ENCODE results near the gene DEGS2. TPM values are rescaled to one million over a fixed set of nuclear protein-coding genes. Genes with fewer than 3 reads are reported as not detected.
A peak's percentile ranks its signal among the peaks of the same experiment; 100 is the strongest.

The DEGS2 gene
- total RNA-seq, 4 donors from 2014 or later, result 0.16 to 0.94 (median 0.68) TPM

GRCh38 chr14:100165831-100166440 is 6.5 kb upstream of the DEGS2 start:
- peaks cover 46% of the 10 kb centered on the region for H3K27me3 ChIP-seq
- peak overlapping the region in 1 of 2 donors; percentile 40 for H3K4me3 ChIP-seq
- no peak for TF ChIP-seq CTCF (IDR thresholded peaks at IDR 0.05)
- no peak for TF ChIP-seq POLR2A (IDR thresholded peaks at IDR 0.05)
- no peak for TF ChIP-seq POLR2AphosphoS5 (IDR thresholded peaks at IDR 0.05)
- no peak for TF ChIP-seq EP300 (IDR thresholded peaks at IDR 0.05)
- no CpG with 5 or more reads among the region's 16 CpGs for WGBS, 2 donors (ENCODE audit: low coverage in 1 of 2)
- H3K9me3 ChIP-seq, result no peaks in the 10 kb centered on the region
- peak; percentile 8 for ATAC-seq
- no peak overlapping the region for H3K27ac ChIP-seq
- no peaks in the 10 kb centered on the region for H3K36me3 ChIP-seq
- peaks cover 0 to 19% (median 0%) of the 10 kb centered on the region in 3 donors for H3K4me1 ChIP-seq

- H3K36me3 ChIP-seq, result no peaks in the 10 kb centered on the region
- peak; percentile 68 for ATAC-seq
- TF ChIP-seq EP300 (IDR thresholded peaks at IDR 0.05) (no peak), POLR2AphosphoS5 (IDR thresholded peaks at IDR 0.05) (no peak), POLR2A (IDR thresholded peaks at IDR 0.05) (no peak), CTCF (IDR thresholded peaks at IDR 0.05) (peak in 1 of 4 experiments; percentile 25)
- no peaks in the 10 kb centered on the region for H3K9me3 ChIP-seq
- peaks cover 52% of the 10 kb centered on the region for H3K27me3 ChIP-seq
- peak overlapping the region in 1 of 2 donors; percentile 10 for H3K4me3 ChIP-seq
- 25 to 32% methylated on average over 6 to 10 of the region's 27 CpGs for WGBS, 2 donors (ENCODE audit: low coverage in 1 of 2)
- no peak overlapping the region for H3K27ac ChIP-seq
- H3K4me1 ChIP-seq, result peaks cover 0 to 19% (median 0%) of the 10 kb centered on the region in 3 donors
Observed at GRCh38 chr14:100165376-100165775, 5.9 kb upstream of the DEGS2 start.

- no peak overlapping the region for H3K4me3 ChIP-seq
- H3K27me3 ChIP-seq, result peaks cover 66% of the 10 kb centered on the region
- no peak for ATAC-seq
- WGBS, 2 donors (ENCODE audit: low coverage in 1 of 2), result 60% methylated on average over 3 of the region's 7 CpGs; no CpG with 5 or more reads in 1 of the 2 donors
- TF ChIP-seq POLR2A (IDR thresholded peaks at IDR 0.05), result no peak
- no peak for TF ChIP-seq EP300 (IDR thresholded peaks at IDR 0.05)
- TF ChIP-seq CTCF (IDR thresholded peaks at IDR 0.05), result no peak
- TF ChIP-seq POLR2AphosphoS5 (IDR thresholded peaks at IDR 0.05), result no peak
- H3K27ac ChIP-seq, result no peak overlapping the region
- no peaks in the 10 kb centered on the region for H3K9me3 ChIP-seq
- no peaks in the 10 kb centered on the region for H3K36me3 ChIP-seq
- peaks cover 0 to 22% (median 13%) of the 10 kb centered on the region in 3 donors for H3K4me1 ChIP-seq
Observed at GRCh38 chr14:100160534-100160916, 1.1 kb upstream of the DEGS2 start.

- peaks cover 66% of the 10 kb centered on the region for H3K27me3 ChIP-seq
- TF ChIP-seq POLR2A (IDR thresholded peaks at IDR 0.05) (no peak), POLR2AphosphoS5 (IDR thresholded peaks at IDR 0.05) (no peak), EP300 (IDR thresholded peaks at IDR 0.05) (no peak), CTCF (IDR thresholded peaks at IDR 0.05) (no peak)
- peaks cover 0 to 17% (median 13%) of the 10 kb centered on the region in 3 donors for H3K4me1 ChIP-seq
- 29% methylated on average over 7 of the region's 39 CpGs; no CpG with 5 or more reads in 1 of the 2 donors for WGBS, 2 donors (ENCODE audit: low coverage in 1 of 2)
- H3K9me3 ChIP-seq, result peaks cover 0 to 5% (median 0%) of the 10 kb centered on the region in 3 donors
- H3K36me3 ChIP-seq, result no peaks in the 10 kb centered on the region
- H3K27ac ChIP-seq, result no peak overlapping the region
- peak overlapping the region in 1 of 2 donors; percentile 48 for H3K4me3 ChIP-seq
- no peak for ATAC-seq
Observed at GRCh38 chr14:100159865-100160533, 554 bp upstream of the DEGS2 start.

All from gastroesophageal sphincter (tissue), 4 donors.